Chondrocyte (in vitro differentiated cells): Measurements from ENCODE around the gene SOWAHA. TPM values are rescaled to one million over a fixed set of nuclear protein-coding genes. Genes with fewer than 3 reads are reported as not detected.

Experiments
- DNase-seq: peaks from one replicate; pipeline ENCODE4 v3.0.0; 2021; ENCODE audit warnings: mixed read lengths, low spot score
- H3K27ac Mint-ChIP-seq: one replicate; pipeline ENCODE4 v1.8.0; 2021; ENCODE audit warnings: mild to moderate bottlenecking, moderate library complexity, mixed read lengths; ENCODE audit not compliant: unreplicated experiment
- H3K27me3 Mint-ChIP-seq: 2 replicates; pipeline ENCODE4 v1.8.0; 2021; ENCODE audit warnings: low read depth, mixed read lengths
- H3K36me3 Mint-ChIP-seq: 2 replicates; pipeline ENCODE4 v1.8.0; 2021; ENCODE audit warnings: low read depth, mixed read lengths
- H3K4me1 Mint-ChIP-seq: 2 replicates; pipeline ENCODE4 v1.8.0; 2021; ENCODE audit warnings: low read depth, mild to moderate bottlenecking, mixed read lengths
- H3K4me3 Mint-ChIP-seq: one replicate; pipeline ENCODE4 v1.8.0; 2021; ENCODE audit warnings: mild to moderate bottlenecking, moderate library complexity, mixed read lengths; ENCODE audit not compliant: unreplicated experiment
- H3K9me3 Mint-ChIP-seq: 2 replicates; pipeline ENCODE4 v1.8.0; 2021; ENCODE audit warnings: low read depth, mixed read lengths
- total RNA-seq: library from RNA; stranded (reverse); gene quantifications from 3 replicates; pipeline ENCODE4 v1.2.1, GENCODE V29; 2021
- TF ChIP-seq, protein P1 (sequence below): fragments of 200-600 bp; sonication (generic); IDR thresholded peaks from 2 replicates; pipeline ENCODE4 v1.5.0; 2021; ENCODE audit warnings: antibody characterized with exemption, mild to moderate bottlenecking, moderate library complexity

SOWAHA gene
- total RNA-seq, 1 donor from 2014 or later, result not detected

DNA sequence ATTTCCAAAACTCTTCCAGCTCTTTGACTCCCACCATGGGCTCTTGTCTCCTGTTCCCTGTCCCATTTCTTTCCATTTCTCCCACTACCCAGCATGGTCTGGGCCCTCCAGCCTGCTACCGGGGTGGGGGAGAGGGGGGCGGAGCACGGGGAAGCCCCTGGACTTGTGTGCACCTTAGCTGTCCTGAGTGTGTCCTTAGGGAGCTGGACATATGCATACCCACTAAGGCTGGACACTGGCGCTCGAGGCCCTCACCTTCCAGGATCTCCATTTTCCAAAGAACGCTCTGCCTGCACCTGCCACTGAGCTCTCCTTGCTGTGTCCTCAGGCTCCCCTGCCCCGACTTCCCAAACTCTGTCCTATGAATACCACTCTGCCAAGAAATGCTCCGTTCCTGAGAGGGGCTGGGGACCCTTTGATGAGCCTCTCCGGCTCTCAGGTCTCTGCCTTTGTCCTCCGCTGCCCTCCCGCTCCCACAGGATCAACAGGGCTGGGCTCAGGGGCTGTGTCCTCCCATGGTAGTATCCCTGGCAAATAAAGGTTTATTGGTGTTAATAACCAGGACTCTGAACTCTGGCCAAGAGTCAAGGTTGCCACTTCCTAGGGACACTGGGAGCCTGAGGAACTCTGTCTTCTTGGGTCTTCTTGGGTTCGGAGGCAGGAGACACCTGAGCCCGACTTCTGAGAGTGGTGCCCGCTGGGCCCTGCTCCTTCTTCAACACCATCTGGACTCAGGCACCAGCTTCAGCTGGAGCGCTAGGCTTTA is 18.2 kb downstream of the SOWAHA start:
- H3K36me3 Mint-ChIP-seq, result no peaks in the 10 kb centered on the region

DNA sequence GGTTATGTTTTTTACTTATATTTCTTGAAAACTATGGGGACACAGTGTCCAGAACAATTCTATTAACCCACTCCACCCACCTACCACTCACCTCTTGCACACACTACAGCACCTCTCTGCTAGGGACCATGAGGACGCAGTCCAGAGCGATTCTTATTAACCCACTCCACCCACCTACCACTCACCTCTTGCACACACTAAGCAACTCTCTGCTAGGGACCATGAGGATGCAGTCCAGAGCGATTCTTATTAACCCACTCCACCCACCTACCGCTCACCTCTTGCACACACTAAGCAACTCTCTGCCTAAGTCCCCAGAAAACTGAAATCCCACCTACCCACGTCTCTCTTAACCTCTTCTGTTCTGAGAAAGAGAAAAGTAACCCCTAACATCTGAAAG is 19.5 kb downstream of the SOWAHA start:
- Mint-ChIP-seq H3K4me1 (peaks cover 14% of the 10 kb centered on the region), H3K4me3 (no peak overlapping the region), H3K36me3 (no peaks in the 10 kb centered on the region), H3K9me3 (no peaks in the 10 kb centered on the region), H3K27me3 (no peaks in the 10 kb centered on the region), H3K27ac (no peak overlapping the region)
- TF ChIP-seq, protein P1, sequence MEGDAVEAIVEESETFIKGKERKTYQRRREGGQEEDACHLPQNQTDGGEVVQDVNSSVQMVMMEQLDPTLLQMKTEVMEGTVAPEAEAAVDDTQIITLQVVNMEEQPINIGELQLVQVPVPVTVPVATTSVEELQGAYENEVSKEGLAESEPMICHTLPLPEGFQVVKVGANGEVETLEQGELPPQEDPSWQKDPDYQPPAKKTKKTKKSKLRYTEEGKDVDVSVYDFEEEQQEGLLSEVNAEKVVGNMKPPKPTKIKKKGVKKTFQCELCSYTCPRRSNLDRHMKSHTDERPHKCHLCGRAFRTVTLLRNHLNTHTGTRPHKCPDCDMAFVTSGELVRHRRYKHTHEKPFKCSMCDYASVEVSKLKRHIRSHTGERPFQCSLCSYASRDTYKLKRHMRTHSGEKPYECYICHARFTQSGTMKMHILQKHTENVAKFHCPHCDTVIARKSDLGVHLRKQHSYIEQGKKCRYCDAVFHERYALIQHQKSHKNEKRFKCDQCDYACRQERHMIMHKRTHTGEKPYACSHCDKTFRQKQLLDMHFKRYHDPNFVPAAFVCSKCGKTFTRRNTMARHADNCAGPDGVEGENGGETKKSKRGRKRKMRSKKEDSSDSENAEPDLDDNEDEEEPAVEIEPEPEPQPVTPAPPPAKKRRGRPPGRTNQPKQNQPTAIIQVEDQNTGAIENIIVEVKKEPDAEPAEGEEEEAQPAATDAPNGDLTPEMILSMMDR, result no peak
- no peak for DNase-seq

More for the DNA sequence above, 18.2 kb downstream of the SOWAHA start:
- DNase-seq, result peak; percentile 44
- TF ChIP-seq, protein P1, result no peak
- no peaks in the 10 kb centered on the region for H3K27me3 Mint-ChIP-seq
- H3K27ac Mint-ChIP-seq, result no peak overlapping the region
- peaks cover 14% of the 10 kb centered on the region for H3K4me1 Mint-ChIP-seq
- H3K9me3 Mint-ChIP-seq, result no peaks in the 10 kb centered on the region
- peak overlapping the region; percentile 69 for H3K4me3 Mint-ChIP-seq

DNA sequence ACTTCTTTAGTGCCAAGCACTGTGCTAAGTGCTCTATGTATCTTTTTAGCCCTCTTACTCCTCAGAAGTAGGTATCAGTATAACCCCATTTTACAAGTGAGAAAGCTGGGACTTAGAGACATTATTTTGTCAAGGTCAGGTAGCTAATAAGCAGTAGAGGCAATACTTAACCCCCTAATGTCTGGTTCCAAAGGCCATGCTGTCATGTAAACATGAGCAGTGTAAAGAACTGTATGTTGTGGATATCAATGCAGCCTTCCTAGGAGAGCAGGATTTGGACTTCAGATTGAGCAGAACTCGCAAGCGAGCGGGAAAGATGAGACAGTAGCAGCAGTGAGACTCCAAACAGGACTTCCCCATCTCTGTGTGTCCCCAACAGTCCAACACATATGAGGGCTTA is 21.0 kb downstream of the SOWAHA start:
- TF ChIP-seq, protein P1, result no peak
- Mint-ChIP-seq H3K27ac (no peak overlapping the region), H3K4me3 (no peak overlapping the region), H3K9me3 (no peaks in the 10 kb centered on the region), H3K27me3 (no peaks in the 10 kb centered on the region), H3K4me1 (peaks cover 12% of the 10 kb centered on the region), H3K36me3 (no peaks in the 10 kb centered on the region)
- DNase-seq, result no peak

DNA sequence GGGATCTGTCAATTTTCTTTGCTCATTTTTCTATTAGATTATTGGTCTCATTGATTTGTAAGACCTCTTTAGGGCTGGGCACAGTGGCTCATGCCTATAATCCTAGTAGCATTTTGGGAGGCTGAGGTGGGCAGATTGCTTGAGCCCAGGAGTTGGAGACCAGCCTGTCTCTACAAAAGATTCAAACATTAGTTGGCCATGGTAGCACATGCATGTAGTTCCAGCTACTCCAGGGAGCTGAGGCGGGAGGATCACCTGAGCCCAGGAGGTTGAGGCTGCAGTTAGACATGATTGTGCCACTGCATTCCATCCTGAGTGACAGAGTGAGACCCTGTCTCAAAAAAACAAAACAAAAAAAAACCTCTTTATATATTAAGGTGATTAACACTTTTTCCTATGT is 23.8 kb downstream of the SOWAHA start:
- Mint-ChIP-seq H3K9me3 (no peaks in the 10 kb centered on the region), H3K36me3 (no peaks in the 10 kb centered on the region)
- TF ChIP-seq, protein P1, result no peak

DNA sequence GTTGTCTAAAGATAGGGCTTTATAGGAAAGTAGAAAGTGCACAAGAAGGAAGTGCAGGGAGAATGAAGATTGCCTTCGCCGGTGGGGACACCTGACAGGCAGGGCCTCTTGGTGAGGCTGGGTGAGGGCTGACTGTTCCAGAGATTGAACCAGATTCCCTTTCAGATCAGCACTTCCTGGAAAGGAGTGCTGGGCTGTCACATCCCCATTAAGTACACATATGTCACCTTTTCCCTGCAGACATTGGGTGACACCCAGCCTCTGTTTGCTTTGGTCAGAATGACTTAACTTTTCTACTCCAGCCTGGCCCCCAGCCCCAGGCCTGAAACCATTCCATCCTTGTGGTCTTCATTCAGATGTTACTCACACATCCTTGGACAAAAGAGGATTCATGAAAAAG is 24.8 kb downstream of the SOWAHA start:
- Mint-ChIP-seq H3K9me3 (no peaks in the 10 kb centered on the region), H3K4me3 (no peak overlapping the region), H3K4me1 (no peaks in the 10 kb centered on the region), H3K27ac (no peak overlapping the region), H3K27me3 (no peaks in the 10 kb centered on the region), H3K36me3 (no peaks in the 10 kb centered on the region)
- no peak for DNase-seq
- TF ChIP-seq, protein P1, result no peak

More for the DNA sequence above, 23.8 kb downstream of the SOWAHA start:
- Mint-ChIP-seq H3K27me3 (no peaks in the 10 kb centered on the region), H3K4me1 (no peaks in the 10 kb centered on the region), H3K4me3 (no peak overlapping the region), H3K27ac (no peak overlapping the region)
- no peak for DNase-seq
